HCT116 (cell line): ENCODE data around the gene SPINK2.

Source experiments
- CTCF ChIP-seq, 3 experiments: fragments of 200-600 bp in 1 of 3; sonication (generic) in 1 of 3; IDR thresholded peaks in 2 of 3; conservative IDR thresholded peaks in 1 of 3; 2 replicates each; pipeline ENCODE4 v1.5.1; 2012 to 2017; ENCODE audit warnings: low read depth in 2 of 3, low read length in 2 of 3, antibody characterized with exemption in 1 of 3, borderline replicate concordance in 1 of 3, control low read depth in 1 of 3, mild to moderate bottlenecking in 1 of 3, mixed read lengths in 1 of 3, mixed run types in 1 of 3, moderate library complexity in 1 of 3; ENCODE audit not compliant: insufficient read depth in 1 of 3
- EGR1 ChIP-seq: IDR thresholded peaks from 2 replicates; pipeline ENCODE4 v1.6.1; 2012; ENCODE audit warnings: low read depth
- EZH2 ChIP-seq: fragments of 200-600 bp; sonication (generic); IDR thresholded peaks from 2 replicates; pipeline ENCODE4 v1.6.1; 2017; ENCODE audit warnings: antibody characterized with exemption, mixed run types
- EZH2phosphoT487 ChIP-seq: fragments of 200-600 bp; IDR thresholded peaks from 2 replicates; pipeline ENCODE4 v1.6.1; 2018; ENCODE audit warnings: antibody characterized with exemption, borderline replicate concordance
- JUND ChIP-seq: IDR thresholded peaks from 2 replicates; pipeline ENCODE4 v1.6.1; 2012
- MAX ChIP-seq: IDR thresholded peaks from 2 replicates; pipeline ENCODE4 v1.6.1; 2012
- POLR2A ChIP-seq: IDR thresholded peaks from 2 replicates; pipeline ENCODE4 v1.7.0; 2011; ENCODE audit warnings: borderline replicate concordance; ENCODE audit not compliant: insufficient read depth, insufficient read length; ENCODE audit errors: extremely low read depth
- POLR2AphosphoS5 ChIP-seq: IDR thresholded peaks from 2 replicates; pipeline ENCODE4 v1.6.1; 2011; ENCODE audit warnings: mild to moderate bottlenecking, low read depth, low read length, moderate library complexity
- TCF7L2 ChIP-seq: IDR thresholded peaks from 2 replicates; pipeline ENCODE4 v1.7.0; 2011; ENCODE audit warnings: borderline replicate concordance, inconsistent platforms; ENCODE audit not compliant: insufficient read depth, insufficient read length; ENCODE audit errors: extremely low read depth
- ZBTB33 ChIP-seq: IDR thresholded peaks from 2 replicates; pipeline ENCODE4 v1.6.1; 2011; ENCODE audit warnings: mild to moderate bottlenecking, low read length, moderate library complexity; ENCODE audit not compliant: insufficient replicate concordance; ENCODE audit errors: extremely low read depth
- ZNF274 ChIP-seq: fragments of 200-500 bp; sonication (Bioruptor generic); IDR thresholded peaks from 2 replicates; pipeline ENCODE4 v1.6.1; 2014; ENCODE audit warnings: mild to moderate bottlenecking, low read depth, low read length, inconsistent platforms

GRCh38 chr4:56817840-56818491 lies 3.5 kb downstream of the SPINK2 start:
- TF ChIP-seq POLR2A, result no peak
- no peak for TF ChIP-seq EZH2phosphoT487
- no peak for TF ChIP-seq CTCF (IDR thresholded peaks at IDR 0.05 in 2 of 3, conservative IDR thresholded peaks at IDR 0.05 in 1 of 3; ENCODE audit: borderline replicate concordance in 1 of 3, insufficient read depth in 1 of 3, low read depth in 2 of 3, low read length in 2 of 3)
- TF ChIP-seq EZH2, result no peak
- no peak for TF ChIP-seq JUND
- TF ChIP-seq TCF7L2, result no peak
- TF ChIP-seq ZBTB33, result no peak
- no peak for TF ChIP-seq MAX
- no peak for TF ChIP-seq EGR1
- no peak for TF ChIP-seq POLR2AphosphoS5
- TF ChIP-seq ZNF274, result no peak
